Stimulated activated CD8-positive, alpha-beta memory T cell treated with anti-CD3 and anti-CD28 coated beads, Interleukin-7, amount 100 ng/mL, for 48 hours (primary cell): ENCODE measurements around the gene PEX14.

Experiments used
- DNase-seq, 2 donors: peaks; one replicate each; pipeline ENCODE4 v3.0.0-alpha.2; 2020; ENCODE audit warnings: low read depth in 1 of 2; ENCODE audit errors: extremely low read depth in 1 of 2

Gene PEX14

DNA sequence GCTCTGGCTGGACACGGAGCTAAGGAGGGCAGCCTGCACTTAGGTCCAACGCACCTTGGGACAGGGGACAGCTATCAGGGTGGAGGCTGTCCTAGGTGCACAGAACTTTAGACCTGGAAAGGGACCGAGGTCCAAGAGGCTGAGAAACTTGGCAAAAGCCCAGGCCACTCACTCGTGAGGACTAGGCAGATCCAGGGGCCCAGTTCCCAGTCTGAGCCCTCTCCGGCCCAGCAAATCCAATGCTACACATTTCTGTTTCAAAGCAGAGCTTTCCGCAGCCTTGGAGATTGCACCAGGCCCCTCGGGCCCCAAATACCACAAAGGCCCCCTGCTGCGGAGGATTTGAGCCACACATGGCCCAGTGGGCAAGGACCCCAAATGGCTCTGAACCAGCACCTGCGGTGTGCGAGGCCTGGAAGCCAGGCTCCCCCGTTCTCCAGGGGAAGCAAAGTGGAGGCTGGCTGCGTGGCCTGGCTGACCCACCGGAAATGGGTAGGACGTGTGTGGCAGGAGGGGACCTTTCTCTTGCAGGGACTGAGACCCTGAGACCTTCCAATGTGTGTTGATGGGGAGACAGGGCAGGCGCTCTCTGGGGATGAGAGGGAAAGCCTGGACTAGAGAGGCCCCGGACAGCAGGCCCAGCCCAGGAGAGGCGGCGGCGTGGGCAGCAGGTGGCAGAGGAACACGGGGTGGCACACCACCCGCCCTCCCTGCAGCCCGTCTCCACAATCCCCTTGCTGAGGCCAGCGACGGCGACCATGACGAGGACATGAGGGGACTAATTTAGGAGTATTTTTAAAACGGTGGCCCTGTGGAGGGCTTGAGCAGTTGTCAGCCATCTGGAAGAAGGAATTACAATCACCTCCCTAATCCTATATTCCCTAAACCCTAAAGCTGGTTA lies 203.0 kb downstream of the PEX14 start:
- DNase-seq: no peak

DNA sequence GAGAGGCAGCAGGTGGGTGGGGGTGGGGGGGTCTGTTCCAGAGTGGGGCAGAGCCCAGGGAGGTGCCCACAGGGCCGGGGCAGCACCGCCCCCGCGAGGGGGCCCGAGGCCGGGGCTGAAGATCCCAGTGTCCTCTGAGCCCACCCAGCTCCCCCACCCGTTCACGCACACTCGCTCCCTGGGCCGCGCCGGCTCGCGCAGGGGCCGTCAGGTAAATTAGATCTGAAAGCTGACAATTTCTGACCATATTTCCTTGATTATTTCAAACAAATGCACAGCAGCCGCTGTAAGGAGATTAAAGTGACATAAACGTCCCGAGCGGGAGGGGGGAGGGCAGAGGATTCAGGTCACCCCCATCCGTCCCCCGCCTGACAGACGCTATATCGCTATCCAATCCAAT lies 203.7 kb downstream of the PEX14 start:
- DNase-seq: no peak

DNA sequence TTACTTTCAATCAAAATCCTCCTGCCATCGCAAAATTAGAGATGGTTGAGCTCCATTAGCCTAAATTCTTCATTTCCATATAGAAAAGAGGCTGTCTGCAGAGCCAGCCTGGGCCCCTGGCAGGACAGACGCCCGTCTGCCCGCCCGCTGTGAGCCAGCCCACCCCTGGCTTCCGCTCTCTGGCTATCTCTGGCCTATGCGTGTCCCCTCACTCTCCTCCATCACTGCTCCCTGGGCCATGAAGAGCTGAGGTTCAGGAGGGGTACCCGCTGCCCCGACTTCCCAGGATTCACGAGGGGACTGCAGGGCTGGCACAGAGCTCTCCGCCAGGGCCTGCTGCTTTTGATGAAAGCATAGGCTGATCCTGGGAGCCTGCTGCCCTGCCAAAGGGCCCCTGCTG lies 204.1 kb downstream of the PEX14 start:
- DNase-seq: no peak

DNA sequence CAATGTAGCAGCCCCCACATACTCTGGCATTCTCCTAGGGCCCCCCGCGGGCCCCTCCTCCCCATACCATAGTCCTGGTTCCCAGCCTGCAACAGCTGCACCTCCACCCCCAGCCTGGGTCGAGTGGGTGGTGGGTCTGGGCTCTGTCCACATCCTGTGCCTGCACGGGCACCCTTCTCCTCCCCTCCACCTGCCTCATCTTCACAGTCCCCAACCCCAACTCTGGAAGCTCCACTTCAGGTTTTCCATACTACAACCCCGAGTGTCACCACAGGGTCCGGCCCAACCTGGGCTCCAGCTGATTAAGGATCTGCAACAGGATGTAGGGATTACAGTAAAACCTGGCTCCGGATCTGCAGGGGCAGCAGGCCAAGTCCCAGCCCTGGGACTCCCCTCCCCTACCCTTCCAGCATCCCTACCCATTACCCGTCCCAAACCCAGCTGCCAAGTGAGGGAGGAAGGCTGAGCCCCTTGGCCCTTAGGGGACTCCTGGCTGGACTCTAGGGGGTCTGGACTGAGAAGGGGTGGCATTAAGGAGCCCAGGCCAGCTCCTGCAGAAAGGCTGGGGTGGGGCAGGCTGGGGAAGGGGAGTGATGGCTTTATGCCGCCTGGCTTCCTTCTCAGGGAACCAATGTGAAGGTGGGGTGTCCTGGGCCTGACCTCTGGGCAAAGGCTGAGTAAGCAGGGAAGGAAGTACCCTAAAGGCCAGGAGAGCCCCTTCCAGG lies 204.9 kb downstream of the PEX14 start:
- no peak for DNase-seq
